ENCODE measurements around the gene FBXO10. TPM values are rescaled to one million over a fixed set of nuclear protein-coding genes. Genes with fewer than 3 reads are reported as not detected.

FBXO10 gene
- total and polyA plus RNA-seq, 11 donors = 2.4 to 9.8 (median 6.7) TPM

GRCh38 chr9:37549527-37549926 is 26.7 kb downstream of the FBXO10 start:
- no peaks in the 10 kb centered on the region for H3K36me3 ChIP-seq
- ATAC-seq = no peak
- H3K4me1 ChIP-seq = no peaks in the 10 kb centered on the region
- H3K27ac ChIP-seq = no peak overlapping the region
- no peaks in the 10 kb centered on the region for H3K27me3 ChIP-seq
- no peaks in the 10 kb centered on the region for H3K9me3 ChIP-seq
- TF ChIP-seq CTCF (IDR thresholded peaks at IDR 0.05) (no peak), POLR2A (IDR thresholded peaks at IDR 0.05) (no peak)
- intact Hi-C loops (cut with DNase I) = no loop called here
- DNase-seq = no peak
- no peak overlapping the region for H3K4me3 ChIP-seq

GRCh38 chr9:37547328-37547878 is 28.8 kb downstream of the FBXO10 start:
- Histone ChIP-seq H3K27me3 (no peaks in the 10 kb centered on the region), H3K4me1 (no peaks in the 10 kb centered on the region), H3K9me3 (no peaks in the 10 kb centered on the region), H3K4me3 (no peak overlapping the region), H3K27ac (no peak overlapping the region), H3K36me3 (no peaks in the 10 kb centered on the region)
- intact Hi-C loops (cut with DNase I) = no loop called here
- WGBS, 4 donors = 95 to 98% (median 95%) methylated on average over 5 of the region's 5 CpGs
- TF ChIP-seq CTCF (IDR thresholded peaks at IDR 0.05) (no peak), POLR2A (IDR thresholded peaks at IDR 0.05) (no peak)
- ATAC-seq (no peak), DNase-seq (no peak)

- Histone ChIP-seq H3K27ac (no peak overlapping the region), H3K4me1 (peaks cover 0 to 9% (median 0%) of the 10 kb centered on the region in 12 donors), H3K36me3 (peaks cover 0 to 27% (median 5%) of the 10 kb centered on the region in 9 donors), H3K27me3 (no peaks in the 10 kb centered on the region), H3K9me3 (no peaks in the 10 kb centered on the region), H3K4me3 (no peak overlapping the region)
- ATAC-seq = no peak
- no peak for TF ChIP-seq CTCF (IDR thresholded peaks at IDR 0.05)
- no peak for TF ChIP-seq POLR2A (IDR thresholded peaks at IDR 0.05)
- 79 to 100% (median 96%) methylated on average over 1 of the region's 1 CpG for WGBS, 4 donors
- intact Hi-C loops (cut with DNase I) = no loop called here
- no peak for DNase-seq
Measured at GRCh38 chr9:37543468-37543867, 32.7 kb downstream of the FBXO10 start.

GRCh38 chr9:37542895-37543294 is 33.3 kb downstream of the FBXO10 start:
- Histone ChIP-seq H3K4me3 (no peak overlapping the region), H3K4me1 (peaks cover 0 to 9% (median 0%) of the 10 kb centered on the region in 12 donors), H3K27ac (no peak overlapping the region), H3K9me3 (no peaks in the 10 kb centered on the region), H3K27me3 (no peaks in the 10 kb centered on the region), H3K36me3 (peaks cover 0 to 32% (median 10%) of the 10 kb centered on the region in 9 donors)
- no peak for TF ChIP-seq CTCF (IDR thresholded peaks at IDR 0.05)
- no peak for TF ChIP-seq POLR2A (IDR thresholded peaks at IDR 0.05)
- 74 to 79% (median 78%) methylated on average over 1 of the region's 1 CpG for WGBS, 4 donors
- intact Hi-C loops (cut with DNase I) = no loop called here
- ATAC-seq = no peak
- no peak for DNase-seq

Measured in heart left ventricle (tissue), 16 donors.